GM19351 (cell line): Measurements from ENCODE around the gene DHX58.
"Not testable (repeated sequence)": the region's sequence is repeated elsewhere in the genome, so short reads cannot be mapped to it uniquely, and the experiment has no call there.

Source experiments
- ATAC-seq: cut with Tn5 transposase; IDR thresholded peaks from one replicate; pipeline ENCODE4 v1.9.1; 2021; ENCODE audit warnings: mild to moderate bottlenecking, moderate library complexity; ENCODE audit not compliant: unreplicated experiment

DHX58 gene

DNA sequence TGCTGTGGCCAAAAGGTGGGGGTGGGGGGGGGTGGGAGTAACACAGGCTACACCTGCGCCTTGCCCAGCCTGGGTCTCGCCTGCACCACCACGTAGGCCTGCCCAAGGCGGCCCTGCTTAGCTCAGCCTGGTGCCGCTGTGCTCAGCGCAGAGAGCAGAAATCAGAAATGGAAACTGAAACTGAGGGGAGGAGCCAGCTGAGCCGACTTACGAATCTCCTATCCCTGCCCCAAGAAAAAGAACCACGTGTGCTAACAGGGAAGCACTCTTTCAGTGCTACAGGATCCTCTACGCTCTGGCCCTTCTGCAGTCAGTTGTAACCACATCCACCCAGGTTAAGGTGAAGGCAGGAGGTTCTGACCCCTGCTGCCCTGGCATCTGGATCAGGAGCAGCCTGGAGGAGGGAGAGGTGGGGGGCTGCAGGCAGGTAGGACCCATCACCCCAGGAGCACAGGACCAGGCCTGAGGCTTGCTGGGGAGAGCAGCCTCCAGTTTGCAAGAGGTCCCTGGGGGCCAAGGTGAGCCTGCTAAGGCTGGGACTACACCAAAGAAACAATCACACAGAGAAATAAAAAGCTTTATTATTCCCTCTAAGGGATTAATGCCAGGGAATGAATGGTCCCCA, at the start of gene DHX58:
Gene DHX58 (minus strand): TSS at position 163 of the 625 bp plus-strand sequence. CDS start 822 bp downstream, outside the sequence.
- ATAC-seq: peak; percentile 64

DNA sequence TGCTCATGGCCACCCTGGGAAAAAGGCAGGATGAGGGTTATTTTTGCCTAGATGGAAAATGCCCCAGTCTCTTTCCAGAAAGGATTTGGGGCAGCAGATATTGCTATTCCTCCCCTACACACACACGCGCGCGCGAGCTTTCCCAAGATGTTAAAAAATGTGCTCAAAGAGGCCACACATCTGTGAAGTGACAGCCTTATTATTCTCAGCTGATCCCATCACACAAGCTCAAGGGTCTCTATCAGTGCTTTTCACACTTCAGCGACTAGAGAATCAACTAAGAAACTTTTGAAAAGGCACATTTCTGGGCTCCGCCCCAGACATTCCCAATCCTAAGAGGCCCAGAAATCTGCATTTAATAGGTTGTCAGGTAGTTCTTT, 48.0 kb upstream of the DHX58 start:
- no peak for ATAC-seq

DNA sequence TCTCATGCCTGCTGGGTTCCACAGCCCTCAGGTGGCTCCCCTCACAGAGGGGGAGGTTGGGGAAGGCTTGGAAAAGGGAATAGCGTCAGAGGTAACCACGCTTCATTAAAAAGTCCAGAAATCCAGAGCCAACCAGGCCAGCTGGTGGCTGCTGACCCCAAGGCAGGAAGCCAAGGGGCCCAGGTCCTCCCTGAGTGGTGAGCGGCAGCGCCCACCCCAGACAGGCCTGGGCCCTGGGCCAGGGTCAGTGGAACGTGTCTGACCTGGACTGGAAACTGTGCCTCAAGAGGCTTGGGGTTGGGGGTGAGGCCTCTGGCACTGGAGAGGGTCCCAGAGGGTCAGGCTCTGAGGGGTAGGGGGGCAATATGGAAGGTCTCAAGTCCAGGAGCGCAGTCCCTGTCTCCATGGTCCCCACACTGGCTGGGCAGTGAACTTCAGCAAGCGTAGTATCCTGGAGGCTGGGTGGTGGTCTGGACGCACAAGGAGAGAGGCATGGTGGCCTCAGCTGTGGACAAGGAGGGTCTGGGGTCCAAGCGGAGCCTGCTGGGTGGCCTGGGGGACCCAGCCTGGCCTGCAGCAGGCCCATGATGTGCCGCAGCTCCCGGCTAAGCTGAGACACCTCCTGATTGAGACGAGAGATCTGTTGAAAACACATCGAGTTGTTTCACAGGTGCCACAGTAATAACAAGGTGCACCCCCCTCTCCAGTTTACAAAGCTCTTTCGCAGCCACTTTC, 47.4 kb upstream of the DHX58 start:
- no peak for ATAC-seq

DNA sequence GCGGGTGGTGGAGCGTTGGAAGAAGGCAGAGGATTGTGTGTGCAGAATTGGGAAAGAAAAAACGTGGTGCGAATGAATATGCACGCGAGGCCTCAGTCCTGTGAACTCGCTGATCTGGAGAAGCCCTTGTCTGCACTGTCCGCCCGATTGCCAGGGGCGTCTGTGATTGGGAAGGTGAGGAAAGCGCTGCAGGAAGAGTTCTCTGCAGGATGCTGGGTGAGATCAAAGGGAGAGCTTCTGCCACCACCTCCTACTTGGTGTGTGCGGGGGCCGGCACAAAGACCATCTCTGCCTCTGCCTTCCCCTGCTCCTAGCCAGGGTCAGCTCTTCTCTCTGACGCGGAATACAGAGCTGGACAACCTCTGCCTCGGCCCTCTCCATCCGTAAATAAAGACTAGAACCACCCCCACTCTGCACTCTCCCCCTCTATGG, 43.1 kb upstream of the DHX58 start:
- no peak for ATAC-seq

DNA sequence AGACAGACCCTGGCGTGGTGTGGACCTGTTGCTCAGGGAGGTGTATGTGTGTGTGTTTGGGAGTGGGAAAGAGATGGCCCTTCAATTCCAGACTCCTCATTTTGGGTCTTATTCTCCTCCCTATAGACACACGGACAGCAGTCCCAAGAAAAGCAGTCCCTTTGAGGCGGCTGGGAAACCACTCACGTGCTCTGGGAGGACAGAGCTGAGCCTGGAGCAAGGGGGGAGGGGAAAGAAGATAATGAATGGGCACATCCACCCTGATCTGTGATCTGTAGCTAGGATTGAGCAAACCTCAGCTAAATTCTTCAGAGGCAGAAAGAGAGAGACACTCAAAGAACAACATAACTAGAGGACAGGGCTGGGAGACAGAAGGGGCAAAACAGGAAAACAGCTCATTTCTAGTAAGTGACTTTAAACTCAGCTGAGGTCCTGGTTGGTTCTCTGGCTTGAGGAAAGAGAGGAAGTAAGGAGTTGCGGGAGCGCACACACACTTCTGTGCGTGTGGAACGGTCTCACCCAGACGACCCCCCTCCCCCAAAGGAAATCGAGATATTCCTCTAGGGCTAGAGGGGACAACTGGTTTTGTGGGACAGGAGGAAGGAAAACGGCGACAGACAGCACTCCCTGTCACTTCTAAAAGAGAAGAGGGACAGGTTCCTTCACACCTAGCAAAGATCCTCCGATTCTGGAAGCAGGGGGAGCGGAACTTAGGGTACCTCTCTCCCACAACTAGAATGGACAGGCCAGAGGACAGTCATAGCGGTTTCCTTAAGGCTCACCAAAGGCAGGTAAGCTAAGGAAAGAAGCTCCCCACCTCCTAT, 41.6 kb upstream of the DHX58 start:
- no peak for ATAC-seq

DNA sequence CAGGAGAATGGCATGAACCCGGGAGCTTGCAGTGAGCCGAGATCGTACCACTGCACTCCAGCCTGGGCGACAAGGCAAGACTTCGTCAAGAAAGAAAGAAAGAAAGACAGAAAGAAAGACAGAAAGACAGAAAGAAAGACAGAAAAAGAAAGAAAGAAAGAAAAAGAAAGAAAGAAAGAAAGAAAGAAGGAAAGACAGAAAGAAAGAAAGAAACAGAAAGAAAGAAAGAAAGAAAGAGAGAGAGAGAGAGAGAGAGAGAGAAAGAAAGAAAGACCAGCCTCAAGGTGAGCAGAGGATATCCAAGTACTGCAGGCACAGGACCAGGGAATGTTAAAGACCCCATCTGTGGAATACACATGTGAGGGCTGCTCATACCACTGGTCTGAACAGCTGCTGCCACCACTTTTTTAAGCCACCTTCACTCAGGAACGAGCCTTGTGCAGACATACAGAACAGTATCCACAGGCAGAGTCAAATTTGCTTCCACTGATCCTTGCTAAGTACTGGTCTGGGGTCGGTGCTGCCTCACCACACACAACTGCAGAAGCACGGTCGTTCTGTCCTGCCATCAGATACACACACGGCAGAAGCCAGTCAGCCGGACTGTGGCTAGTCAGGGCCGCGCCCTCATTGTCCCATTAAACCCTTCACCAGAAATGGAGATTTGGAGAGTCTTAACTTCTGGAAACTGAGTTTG, 34.5 kb upstream of the DHX58 start:
- no peak for ATAC-seq

DNA sequence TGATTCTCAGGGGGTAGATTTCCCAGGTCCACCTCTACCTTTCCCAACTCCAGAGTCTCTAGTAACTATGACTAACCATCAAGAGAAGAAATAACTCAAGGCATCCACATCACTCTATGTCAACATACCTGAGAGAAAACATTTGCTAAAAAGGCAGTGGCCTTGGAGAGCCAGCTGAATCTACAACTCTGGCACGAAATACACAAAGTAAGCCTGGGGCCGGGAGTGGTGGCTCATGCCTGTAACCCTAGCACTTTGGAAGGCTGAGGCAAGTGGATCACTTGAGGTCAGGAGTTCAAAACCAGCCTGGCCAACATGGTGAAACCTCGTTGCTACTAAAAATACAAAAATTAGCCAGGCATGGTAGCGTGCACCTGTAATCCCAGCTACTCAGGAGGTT, 30.6 kb upstream of the DHX58 start:
- ATAC-seq: not testable (repeated sequence)

DNA sequence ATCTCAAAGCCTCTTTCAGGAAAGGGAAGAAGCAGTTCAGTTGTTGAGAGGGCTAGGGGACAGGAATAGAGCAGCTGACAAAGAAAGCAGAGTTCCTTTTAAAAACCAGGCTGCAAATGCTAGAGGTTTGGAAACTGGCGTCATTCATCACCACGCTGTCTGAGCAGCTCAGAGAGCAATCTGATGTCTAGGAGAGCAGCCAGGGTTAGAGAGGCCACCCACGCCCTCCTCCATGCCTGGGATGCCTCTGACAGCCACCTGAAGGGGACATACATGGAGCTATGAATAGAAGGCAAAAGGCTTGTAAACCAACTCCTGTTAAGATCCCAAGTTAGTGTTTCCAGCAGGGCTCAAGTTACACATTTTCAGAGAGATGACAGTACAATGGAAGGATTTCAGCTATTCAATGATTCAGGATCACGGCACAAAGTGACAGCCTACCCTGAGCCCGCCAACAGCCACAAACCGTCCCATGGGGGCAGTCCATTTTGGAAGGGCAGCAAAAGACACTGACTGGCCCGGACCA, 29.9 kb upstream of the DHX58 start:
- no peak for ATAC-seq

DNA sequence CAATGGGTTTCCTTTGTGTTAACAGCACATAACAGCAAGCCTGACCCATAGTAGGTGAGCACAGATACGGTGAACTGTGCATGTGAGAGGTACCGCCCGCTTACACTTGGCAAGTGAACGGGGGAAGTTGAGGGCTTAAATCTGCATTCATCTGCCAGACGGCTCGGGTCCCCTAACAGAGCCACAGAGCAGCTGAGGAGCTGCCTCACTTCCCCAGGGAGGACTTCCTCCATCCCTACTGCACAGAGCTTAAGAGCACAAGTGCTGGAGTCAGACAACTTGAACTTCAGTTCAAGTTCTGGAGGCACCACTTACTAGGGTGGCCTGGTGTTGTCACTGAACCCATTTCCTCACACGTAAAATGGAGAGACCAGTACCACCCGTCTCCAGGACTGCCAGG, 28.9 kb upstream of the DHX58 start:
- no peak for ATAC-seq

DNA sequence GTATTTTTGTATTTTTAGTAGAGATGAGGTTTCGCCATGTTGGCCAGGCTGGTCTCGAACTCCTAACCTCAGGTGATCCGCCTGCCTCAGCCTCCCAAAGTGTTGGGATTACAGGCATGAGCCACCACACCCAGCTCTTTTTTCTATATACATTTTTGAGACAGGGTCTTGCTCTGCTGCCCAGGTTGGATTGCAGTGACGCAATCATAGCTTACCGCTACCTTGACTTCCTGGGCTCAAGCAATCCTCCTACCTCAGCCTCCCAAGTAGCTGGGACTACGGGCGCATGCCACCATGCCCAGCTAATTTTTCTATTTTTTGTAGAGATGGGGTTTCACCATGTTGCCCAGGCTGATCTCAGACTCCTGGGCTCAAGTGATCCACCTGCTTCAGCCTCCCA, 28.2 kb upstream of the DHX58 start:
- not testable (repeated sequence) for ATAC-seq

DNA sequence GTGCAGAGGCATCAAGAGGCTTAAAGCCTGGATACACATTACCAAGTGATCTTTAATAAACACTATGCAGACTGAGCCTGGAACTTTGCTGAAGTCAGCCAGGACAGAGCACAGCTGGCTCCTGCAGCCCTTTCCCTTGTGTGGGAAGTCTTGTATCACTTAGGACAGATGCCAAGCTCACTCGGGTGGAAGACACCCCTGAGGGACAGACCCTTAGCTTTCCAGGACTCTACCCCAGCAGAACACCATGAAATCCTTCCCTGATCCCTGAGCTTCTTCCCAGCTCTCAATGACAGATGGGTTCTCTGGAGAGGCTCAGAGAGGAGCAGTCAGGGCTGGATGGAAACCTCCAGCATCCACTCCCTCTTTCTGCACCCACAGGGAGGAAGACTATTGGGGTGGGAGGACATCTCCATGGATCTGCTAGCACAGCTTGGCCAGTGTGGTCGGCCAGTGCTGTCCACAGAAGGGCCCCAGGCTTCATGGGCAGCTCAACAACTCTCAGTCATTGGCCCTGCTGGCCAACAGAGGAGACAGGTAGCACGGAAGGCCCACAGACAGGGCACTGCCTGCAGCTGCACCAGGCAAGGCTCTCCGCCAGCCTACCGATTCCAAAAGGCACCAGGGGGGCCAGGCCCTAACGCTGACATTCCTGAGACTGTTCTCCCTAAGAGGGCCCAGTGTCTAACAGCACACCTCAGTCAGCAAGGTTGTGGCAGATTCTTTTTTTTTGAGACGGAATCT, 26.4 kb upstream of the DHX58 start:
- no peak for ATAC-seq

DNA sequence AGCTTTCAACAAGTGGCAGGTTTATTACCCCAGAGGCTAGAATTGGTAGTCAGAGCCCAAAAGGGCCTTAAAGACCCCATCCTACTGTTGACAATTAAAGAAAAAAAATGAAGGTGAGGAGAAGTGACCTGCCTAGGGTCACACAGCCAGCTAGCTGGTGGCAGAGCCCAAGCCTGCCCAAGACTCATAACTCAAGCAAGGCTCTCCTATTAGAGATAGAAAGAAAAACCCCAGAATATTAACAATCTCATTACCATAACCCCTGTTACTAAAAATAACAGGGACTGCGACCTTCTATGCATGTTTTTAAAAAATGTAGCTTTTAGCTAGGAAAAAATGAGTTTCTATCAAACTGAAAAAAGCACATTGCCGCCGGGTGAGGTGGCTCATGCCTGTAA, 24.1 kb upstream of the DHX58 start:
- no peak for ATAC-seq

DNA sequence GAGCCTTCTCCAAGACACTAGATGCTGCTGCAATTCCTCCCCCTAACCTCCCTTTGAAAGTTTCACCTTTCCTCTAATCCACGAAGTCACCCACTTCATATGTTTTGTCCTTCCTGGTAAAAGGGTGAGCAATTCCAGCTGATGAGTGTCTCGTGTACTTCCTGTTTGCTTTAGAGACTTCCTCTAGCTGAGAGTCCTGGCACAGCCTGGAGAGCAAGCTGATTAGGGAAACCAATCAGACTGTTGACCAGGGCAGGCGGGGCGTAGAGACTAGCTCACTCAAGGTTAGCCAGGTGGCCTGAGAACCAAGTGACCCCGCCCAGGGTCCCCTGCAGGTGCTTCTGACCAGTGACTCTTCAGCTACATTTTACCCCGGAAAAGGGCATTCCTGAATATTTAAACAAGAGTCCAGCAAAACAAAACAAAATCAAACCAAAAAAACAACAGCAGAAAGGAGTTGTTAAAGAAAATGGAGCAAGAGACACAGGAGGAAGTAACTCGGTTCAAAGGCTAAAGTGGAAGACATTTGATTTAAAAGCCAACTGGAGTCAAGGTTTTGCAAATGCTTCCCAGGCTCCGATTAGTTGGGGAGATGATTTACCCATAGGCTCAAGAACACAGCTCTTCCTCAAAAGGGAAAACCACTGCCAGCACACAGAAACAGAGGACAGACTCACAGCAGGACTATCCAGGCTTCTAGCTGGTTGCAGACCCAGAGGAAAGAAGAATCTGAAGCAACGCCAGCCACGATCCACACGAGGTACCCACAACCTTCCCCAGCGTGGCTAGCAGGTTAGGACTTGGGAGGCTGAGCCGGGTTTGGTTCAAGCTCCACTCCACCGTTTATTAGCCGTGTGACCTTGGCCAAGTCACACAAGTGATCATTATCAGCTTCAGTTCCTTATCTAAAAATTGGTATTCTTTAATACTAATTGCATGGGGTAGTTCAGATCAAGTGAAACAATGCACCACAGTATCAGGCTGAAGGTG, 23.4 kb upstream of the DHX58 start:
- ATAC-seq: no peak

DNA sequence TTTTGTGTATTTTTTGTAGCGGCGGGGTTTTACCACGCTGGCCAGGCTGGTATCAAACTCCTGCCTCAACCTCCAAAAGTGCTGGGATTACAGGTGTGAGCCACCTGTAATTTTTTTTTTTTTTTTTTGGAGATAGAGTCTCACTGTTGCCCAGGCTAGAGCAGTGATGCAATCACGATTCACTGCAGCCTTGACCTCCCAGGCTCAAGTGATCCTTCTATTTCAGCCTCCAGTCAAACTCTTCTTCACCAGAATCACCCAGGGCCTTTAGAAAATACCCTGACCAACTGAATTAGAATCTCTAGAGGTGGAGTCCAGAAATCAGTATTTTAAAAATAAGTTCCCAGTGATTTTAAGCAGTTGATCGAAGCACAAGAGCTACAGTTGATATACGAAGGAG, 22.6 kb upstream of the DHX58 start:
- ATAC-seq: no peak

DNA sequence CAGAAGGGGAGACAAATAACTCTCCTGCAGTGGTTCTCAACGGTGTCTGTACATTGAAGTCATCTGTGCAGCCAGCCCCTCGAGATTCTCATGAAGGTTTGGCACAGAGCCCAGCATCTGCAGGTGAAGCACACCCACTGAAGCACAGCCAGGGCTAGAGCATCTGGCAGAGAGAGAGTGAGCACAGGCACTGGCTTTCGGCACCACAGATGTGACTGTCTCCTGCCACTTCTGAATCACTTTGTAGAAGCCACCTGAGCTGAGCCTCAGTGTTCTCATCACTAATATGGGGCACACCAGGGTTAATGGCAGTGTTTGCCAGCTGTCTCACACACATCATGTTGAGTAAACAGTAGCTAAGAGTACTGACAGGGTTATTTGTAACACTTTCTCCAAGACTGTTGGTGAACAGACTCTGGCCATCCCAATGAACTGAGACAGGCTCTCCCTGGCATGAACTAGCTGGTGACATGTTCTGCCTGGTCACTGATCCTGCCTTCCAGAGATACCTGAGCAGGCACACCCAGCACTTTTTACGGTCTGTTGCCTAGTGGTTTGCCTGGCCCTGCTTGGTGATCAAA, 21.0 kb upstream of the DHX58 start:
- ATAC-seq: no peak

DNA sequence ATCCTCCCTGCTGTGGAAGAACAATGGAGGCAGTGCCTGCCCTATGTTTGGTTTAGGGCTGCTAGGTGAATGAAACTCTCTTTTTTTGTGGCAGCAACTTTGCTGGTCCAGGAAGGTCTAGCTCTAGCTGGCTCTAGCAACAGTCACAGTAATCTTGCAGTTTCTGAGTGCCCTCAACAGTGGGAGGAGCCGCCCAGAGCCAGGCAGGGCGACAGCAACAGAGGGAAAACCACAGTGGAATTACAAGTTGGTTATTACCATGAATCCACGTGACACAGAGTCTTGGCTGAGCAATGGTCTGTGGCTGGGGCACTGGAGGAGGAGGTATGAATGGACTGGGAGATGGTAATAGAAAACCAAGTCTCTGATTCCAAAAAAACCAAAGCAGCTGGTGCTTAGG, 20.4 kb upstream of the DHX58 start:
- ATAC-seq: no peak

DNA sequence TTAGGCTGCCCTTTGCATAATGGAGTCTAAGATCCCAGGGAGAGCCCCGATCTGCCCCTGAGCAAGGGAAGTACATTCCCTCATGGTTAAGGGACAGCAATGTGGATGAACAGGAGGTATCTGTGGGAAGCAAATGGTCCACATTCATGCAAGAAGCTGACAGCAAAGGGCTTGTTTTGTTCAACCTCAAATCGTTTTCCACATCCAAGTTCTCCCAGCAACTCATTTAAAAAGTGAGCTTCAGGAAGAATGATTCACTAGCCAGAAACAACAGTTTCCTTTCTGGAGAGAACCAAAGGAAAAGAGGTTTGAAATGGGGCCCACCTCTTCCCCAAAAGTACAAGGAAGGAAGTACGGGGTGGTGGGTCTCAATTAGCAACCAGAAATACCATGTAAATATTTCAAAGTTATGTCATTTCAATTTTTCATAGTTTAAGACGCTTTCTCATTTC, 19.5 kb upstream of the DHX58 start:
- ATAC-seq: no peak

DNA sequence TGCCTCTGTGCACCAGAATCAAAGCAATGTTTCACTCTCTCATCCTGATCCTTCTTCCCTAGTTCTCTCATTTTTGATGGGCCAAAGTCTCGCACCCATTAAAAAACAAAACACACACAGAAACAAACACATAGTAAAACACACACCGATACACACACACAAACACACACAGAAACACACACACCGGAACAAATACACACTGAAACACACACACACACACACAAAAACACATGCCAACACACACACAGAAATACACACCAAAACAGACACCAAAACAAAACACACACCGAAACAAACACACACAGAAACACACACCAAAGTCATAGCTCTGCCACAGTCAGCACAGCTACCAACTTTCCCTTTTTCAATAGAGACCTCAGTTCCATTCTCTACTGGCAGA, 18.7 kb upstream of the DHX58 start:
- ATAC-seq: no peak
